D721Med (cell line): ENCODE data around the gene SLC27A1.
A peak's percentile ranks its signal among the peaks of the same experiment; 100 is the strongest.

Experiments
- DNase-seq: peaks from one replicate; pipeline ENCODE4 v3.0.0; 2011; ENCODE audit warnings: low spot score; ENCODE audit not compliant: insufficient read length
- FAIRE-seq: peaks from 2 replicates; lab custom pipeline; 2011; peaks lifted over from hg19 to GRCh38; lab: Jason Lieb, UNC
- TF ChIP-seq, protein P1 (sequence below): IDR thresholded peaks from 2 replicates; pipeline ENCODE4 v1.5.1; 2012; ENCODE audit warnings: mild to moderate bottlenecking, control low read depth; ENCODE audit not compliant: insufficient read depth; ENCODE audit errors: missing control alignments

The SLC27A1 gene

DNA sequence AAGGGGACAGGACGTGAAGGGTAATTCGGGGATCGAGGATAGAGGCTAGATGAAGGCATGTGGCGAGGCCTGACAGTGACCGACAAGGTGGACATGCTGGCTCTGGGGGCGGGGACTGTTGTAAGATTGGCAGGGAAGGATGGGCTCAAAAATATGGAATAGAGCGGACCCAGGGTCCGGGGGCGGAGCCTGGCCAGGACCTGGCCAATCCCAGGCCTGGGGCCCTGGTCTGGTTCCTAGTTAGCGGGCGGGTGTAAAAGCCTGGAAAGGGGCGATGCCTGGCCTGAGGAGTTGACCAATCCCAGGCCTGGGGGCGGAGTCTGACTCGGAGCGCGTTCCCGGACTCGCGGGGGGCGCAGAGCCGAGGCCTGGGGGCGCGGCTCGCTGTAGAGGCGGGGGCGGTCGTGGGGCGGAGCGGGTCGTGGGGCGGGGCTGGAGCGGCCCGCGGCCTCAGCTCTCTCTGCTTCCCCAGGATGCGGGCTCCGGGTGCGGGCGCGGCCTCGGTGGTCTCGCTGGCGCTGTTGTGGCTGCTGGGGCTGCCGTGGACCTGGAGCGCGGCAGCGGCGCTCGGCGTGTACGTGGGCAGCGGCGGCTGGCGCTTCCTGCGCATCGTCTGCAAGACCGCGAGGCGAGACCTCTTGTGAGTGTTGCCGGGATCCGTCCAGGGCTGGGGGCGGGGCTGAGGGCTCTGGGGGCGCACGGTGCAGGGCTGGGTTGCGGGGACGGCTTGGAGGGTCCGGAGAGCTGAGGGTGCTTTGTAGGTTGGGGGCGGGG is at the start of gene SLC27A1:
Gene SLC27A1 (plus strand): TSS at position 457 of the 774 bp plus-strand sequence. CDS start 17 bp downstream, at position 474.
- TF ChIP-seq, protein P1, sequence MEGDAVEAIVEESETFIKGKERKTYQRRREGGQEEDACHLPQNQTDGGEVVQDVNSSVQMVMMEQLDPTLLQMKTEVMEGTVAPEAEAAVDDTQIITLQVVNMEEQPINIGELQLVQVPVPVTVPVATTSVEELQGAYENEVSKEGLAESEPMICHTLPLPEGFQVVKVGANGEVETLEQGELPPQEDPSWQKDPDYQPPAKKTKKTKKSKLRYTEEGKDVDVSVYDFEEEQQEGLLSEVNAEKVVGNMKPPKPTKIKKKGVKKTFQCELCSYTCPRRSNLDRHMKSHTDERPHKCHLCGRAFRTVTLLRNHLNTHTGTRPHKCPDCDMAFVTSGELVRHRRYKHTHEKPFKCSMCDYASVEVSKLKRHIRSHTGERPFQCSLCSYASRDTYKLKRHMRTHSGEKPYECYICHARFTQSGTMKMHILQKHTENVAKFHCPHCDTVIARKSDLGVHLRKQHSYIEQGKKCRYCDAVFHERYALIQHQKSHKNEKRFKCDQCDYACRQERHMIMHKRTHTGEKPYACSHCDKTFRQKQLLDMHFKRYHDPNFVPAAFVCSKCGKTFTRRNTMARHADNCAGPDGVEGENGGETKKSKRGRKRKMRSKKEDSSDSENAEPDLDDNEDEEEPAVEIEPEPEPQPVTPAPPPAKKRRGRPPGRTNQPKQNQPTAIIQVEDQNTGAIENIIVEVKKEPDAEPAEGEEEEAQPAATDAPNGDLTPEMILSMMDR, result no peak
- FAIRE-seq (no peak), DNase-seq (peak; percentile 64)

DNA sequence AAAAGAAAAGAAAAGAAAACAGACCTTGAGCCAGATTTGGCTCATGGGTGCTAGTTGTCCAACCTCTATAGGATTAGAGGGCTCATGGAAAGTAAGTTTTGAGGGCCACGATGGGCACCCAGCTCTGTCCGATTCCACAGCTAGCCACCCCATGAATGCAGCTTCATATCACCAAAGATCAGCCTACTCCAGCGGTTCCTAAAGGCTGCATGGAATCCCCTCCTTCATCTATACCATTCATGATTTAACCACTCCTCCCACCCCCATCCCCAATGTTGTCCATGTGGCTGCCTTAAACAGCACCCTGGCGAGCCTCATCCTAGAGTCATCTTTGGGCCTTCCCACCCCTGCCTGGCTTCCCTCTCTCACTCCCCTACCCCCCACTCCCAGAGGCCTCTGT is 48.4 kb upstream of the SLC27A1 start:
- FAIRE-seq, result no peak
- DNase-seq, result no peak
- TF ChIP-seq, protein P1, result no peak

DNA sequence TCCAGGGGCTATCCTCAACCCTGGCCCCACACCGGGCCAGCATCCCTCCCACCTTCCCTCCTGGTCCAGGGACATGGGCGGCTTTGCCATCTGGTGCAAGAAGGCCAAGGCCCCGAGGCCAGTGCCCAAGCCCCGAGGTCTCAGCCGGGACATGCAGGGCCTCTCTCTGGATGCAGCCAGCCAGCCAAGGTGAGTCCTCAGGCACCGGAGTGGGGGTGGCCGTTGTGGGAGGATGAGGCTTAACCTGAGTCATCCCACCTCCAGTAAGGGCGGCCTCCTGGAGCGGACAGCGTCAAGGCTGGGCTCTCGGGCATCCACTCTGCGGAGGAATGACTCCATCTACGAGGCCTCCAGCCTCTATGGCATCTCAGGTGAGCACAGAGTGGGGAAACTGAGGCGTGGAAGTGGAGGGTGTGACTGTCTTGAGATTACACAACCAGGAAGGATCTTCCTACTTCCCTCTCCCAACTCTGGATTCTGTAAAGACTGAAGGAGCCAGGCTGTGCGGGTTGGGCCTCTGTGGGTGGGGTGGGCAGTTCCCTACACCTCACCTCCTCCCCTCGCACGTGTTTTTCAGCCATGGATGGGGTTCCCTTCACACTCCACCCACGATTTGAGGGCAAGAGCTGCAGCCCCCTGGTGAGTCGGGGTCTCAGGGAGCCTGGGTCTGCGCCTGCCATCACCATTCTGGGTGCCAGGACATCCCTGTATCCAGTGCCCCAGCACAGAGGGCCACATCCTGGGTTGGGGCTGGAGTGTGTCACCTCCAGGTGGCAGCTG is 46.7 kb upstream of the SLC27A1 start:
- no peak for DNase-seq
- TF ChIP-seq, protein P1, result no peak
- no peak for FAIRE-seq

DNA sequence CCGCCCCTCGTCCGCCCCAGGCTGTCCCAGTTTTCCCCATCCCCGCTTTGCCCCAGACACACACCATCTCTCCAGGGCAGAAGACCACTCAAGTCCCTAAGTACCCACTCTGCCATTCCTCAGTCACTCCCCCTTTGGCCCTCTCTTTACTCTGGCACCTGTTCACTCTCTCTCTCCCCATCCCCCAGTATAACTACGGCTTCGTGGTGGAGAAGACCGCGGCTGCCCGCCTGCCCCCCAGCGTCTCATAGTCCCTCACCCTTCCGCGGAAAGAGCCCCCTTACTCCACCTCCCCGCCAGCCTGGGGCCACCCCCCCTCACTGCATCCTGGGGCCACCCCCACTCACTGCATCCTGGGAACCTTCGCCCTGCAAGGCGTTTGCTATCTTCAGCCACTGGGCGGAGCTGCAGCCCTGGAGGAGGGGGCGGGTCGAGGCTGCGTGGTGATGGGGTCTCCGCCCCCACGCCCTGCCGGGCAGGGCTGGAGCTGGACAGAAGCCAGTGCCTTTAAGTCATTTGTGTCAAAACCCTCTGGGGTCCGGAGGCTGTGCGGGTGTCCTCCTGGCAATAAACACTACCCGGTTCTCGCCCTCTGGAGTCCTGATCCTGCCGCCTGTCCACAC is 45.5 kb upstream of the SLC27A1 start:
- no peak for FAIRE-seq
- peak; percentile 86 for DNase-seq

DNA sequence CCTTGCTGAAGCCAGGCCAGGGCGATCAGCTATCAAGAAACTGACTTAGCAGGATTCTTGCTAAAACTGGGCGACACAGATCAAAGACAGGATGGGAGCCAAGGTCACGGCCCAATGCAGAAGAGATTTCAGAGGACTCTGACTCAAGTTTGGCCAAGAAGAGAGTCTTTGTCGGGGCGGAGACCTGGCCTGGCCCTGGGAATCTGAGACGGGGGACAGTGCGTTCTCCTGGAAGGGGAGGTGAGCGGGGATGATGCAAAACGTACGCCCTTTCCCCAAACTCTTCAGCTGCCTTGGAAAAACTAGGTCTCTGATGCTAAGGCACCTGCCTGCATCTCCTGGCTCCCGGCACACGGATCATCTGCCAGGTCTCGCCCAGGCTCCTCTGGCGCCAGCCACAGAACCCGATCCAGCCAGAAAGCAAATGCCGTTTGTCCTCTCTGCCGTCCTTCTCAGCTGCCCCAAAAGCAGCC is 40.6 kb upstream of the SLC27A1 start:
- DNase-seq (no peak), FAIRE-seq (no peak)
- TF ChIP-seq, protein P1, result no peak

More for the DNA sequence above, 45.5 kb upstream of the SLC27A1 start:
- TF ChIP-seq, protein P1, result peak; percentile 27

DNA sequence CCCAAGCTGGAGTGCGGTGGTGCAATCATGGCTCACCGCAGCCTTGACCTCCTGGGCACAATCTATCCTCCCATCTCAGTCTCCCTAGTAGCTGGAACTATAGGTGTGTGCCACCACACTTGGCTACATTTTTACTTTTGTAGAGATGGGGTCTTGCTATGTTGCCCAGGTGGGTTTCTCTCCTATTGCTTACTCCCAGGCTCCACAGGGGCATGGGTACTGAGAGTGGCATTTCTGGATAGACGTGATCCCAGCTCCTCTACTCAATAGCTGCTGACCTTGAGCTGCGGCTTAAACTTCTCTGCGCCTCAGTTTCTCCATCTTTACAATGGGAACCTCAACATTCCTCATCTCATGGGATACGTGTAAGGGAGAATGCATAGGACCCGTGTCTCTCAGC is 38.9 kb upstream of the SLC27A1 start:
- TF ChIP-seq, protein P1, result no peak
- FAIRE-seq (no peak), DNase-seq (no peak)
